ENCODE results near the gene HOXC6. TPM values are rescaled to one million over a fixed set of nuclear protein-coding genes. Genes with fewer than 3 reads are reported as not detected.

The HOXC6 gene
- total RNA-seq, 2 experiments from 2014 or later = not detected

GRCh38 chr12:53987787-53988230, 40.4 kb upstream of the HOXC6 start:
- CTCF ChIA-PET = interaction anchor here (1.4 to 1.6 kb wide), 2 partner anchors 18 to 229 kb away, joined by 4 to 5 read pairs; no protein-coding TSS in a partner anchor
- H3K36me3 ChIP-seq (ENCODE audit: insufficient read depth, low read length) = no peaks in the 10 kb centered on the region
- H3K9me3 Mint-ChIP-seq = no peaks in the 10 kb centered on the region
- DNase-seq (no peak), ATAC-seq (ENCODE audit: poor library complexity) (no peak)
- peaks cover 95% of the 10 kb centered on the region for H3K27me3 Mint-ChIP-seq
- no peak for TF ChIP-seq CTCF (IDR thresholded peaks at IDR 0.05)
- peaks cover 94 to 98% of the 10 kb centered on the region in 2 experiments for H3K27me3 ChIP-seq (ENCODE audit: control insufficient read depth in 1 of 2, insufficient read depth in 2 of 2, low read length in 2 of 2)
- POLR2A ChIA-PET = interaction anchor here (1.2 kb wide), 1 partner anchor 9 kb away, joined by 3 read pairs; no protein-coding TSS in a partner anchor
- intact Hi-C loops (cut with DNase I, micrococcal nuclease) = loop anchor here (2.0 to 5.0 kb wide), 3 partner anchors 36 to 197 kb away; partner anchors contain the start of gene HOXC12 (in 1 of the 2)
- peaks cover 47% of the 10 kb centered on the region for H3K4me1 ChIP-seq (ENCODE audit: insufficient read depth, low read length)
- H3K27ac Mint-ChIP-seq = no peak overlapping the region
- H3K4me1 Mint-ChIP-seq (ENCODE audit: low read depth) = peaks cover 32% of the 10 kb centered on the region
- H3K4me3 ChIP-seq (ENCODE audit: low read length) = no peak overlapping the region
- H3K4me3 Mint-ChIP-seq = no peak overlapping the region
- H3K27ac ChIP-seq (ENCODE audit: low read depth in 1 of 2, low read length in 2 of 2) = no peak overlapping the region
- peaks cover 11 to 50% of the 10 kb centered on the region in 2 experiments for H3K9me3 ChIP-seq (ENCODE audit: control insufficient read depth in 1 of 2, insufficient read depth in 1 of 2, low read length in 2 of 2)
- H3K36me3 Mint-ChIP-seq (ENCODE audit: low read depth) = no peaks in the 10 kb centered on the region

DNA sequence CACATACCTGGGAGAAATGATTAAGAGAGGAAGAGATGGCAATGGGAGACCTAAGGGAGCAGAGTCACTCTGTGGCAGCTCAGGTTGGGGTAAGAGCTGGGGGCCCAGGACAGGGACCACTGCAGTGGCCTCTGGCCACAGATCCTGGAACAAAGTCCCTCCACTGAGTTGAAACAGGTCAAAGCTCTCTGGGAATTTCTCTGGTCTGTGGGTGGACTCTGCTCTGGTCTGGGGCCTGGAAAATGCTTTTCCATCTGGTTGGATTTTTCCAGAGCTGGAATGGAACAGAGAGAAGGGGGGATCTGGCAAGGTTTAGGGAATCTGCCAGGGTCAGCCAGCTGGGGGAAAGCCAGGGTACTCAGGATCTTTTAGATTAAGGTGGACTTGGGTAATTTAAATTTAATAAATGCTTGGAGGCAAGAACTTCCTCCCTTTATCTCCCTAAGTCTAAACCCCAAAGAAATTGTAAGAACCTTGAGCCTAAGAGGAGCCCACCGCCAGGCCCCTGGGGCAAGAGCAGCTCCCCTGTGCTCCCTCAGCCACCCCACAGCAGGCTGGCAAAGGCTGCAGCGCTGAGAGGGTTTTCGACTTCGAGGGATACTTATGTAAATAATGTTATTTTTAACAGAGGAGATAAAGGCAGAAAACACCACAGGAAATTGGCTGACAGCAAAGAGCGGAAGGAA, 39.6 kb upstream of the HOXC6 start:
- intact Hi-C loops (cut with DNase I, micrococcal nuclease) = loop anchor here (2.0 to 5.0 kb wide), 3 partner anchors 36 to 198 kb away; partner anchors contain the start of gene HOXC12 (in 1 of the 2)
- Mint-ChIP-seq H3K27ac (no peak overlapping the region), H3K36me3 (ENCODE audit: low read depth) (no peaks in the 10 kb centered on the region), H3K27me3 (peaks cover 95% of the 10 kb centered on the region), H3K4me3 (peak overlapping the region; percentile 11), H3K9me3 (no peaks in the 10 kb centered on the region), H3K4me1 (ENCODE audit: low read depth) (peaks cover 32% of the 10 kb centered on the region)
- CTCF ChIA-PET = interaction anchor here (1.6 kb wide), 1 partner anchor 228 kb away, joined by 4 read pairs; no protein-coding TSS in a partner anchor
- Histone ChIP-seq H3K27me3 (ENCODE audit: control insufficient read depth in 1 of 2, insufficient read depth in 2 of 2, low read length in 2 of 2) (peaks cover 94 to 98% of the 10 kb centered on the region in 2 experiments), H3K4me3 (ENCODE audit: low read length) (no peak overlapping the region), H3K9me3 (ENCODE audit: control insufficient read depth in 1 of 2, insufficient read depth in 1 of 2, low read length in 2 of 2) (peaks cover 11 to 49% of the 10 kb centered on the region in 2 experiments), H3K36me3 (ENCODE audit: insufficient read depth, low read length) (no peaks in the 10 kb centered on the region), H3K27ac (ENCODE audit: low read depth in 1 of 2, low read length in 2 of 2) (no peak overlapping the region), H3K4me1 (ENCODE audit: insufficient read depth, low read length) (peaks cover 42% of the 10 kb centered on the region)
- ATAC-seq (ENCODE audit: poor library complexity) (no peak), DNase-seq (no peak)
- no peak for TF ChIP-seq CTCF (IDR thresholded peaks at IDR 0.05)
- POLR2A ChIA-PET = interaction anchor here (1.2 kb wide), 1 partner anchor 8 kb away, joined by 3 read pairs; no protein-coding TSS in a partner anchor

- Mint-ChIP-seq H3K9me3 (no peaks in the 10 kb centered on the region), H3K4me3 (peak overlapping the region; percentile 11), H3K36me3 (ENCODE audit: low read depth) (no peaks in the 10 kb centered on the region), H3K27me3 (peaks cover 98% of the 10 kb centered on the region), H3K4me1 (ENCODE audit: low read depth) (peaks cover 40% of the 10 kb centered on the region), H3K27ac (no peak overlapping the region)
- no peaks in the 10 kb centered on the region for H3K36me3 ChIP-seq (ENCODE audit: insufficient read depth, low read length)
- peak in 3 of 14 experiments; percentile 40 to 66 (median 62) for DNase-seq
- ATAC-seq (ENCODE audit: poor library complexity) = peak; percentile 26
- ChIA-PET CTCF (interaction anchor here (1.2 to 1.6 kb wide), 2 partner anchors 10 to 227 kb away, joined by 4 read pairs; no protein-coding TSS in a partner anchor), POLR2A (no interaction called here)
- no peak for TF ChIP-seq CTCF (IDR thresholded peaks at IDR 0.05)
- H3K9me3 ChIP-seq (ENCODE audit: control insufficient read depth in 1 of 2, insufficient read depth in 1 of 2, low read length in 2 of 2) = peaks cover 7 to 51% of the 10 kb centered on the region in 2 experiments
- no peak overlapping the region for H3K27ac ChIP-seq (ENCODE audit: low read depth in 1 of 2, low read length in 2 of 2)
- H3K4me1 ChIP-seq (ENCODE audit: insufficient read depth, low read length) = peaks cover 41% of the 10 kb centered on the region
- peaks cover 96 to 98% of the 10 kb centered on the region in 2 experiments for H3K27me3 ChIP-seq (ENCODE audit: control insufficient read depth in 1 of 2, insufficient read depth in 2 of 2, low read length in 2 of 2)
- H3K4me3 ChIP-seq (ENCODE audit: low read length) = no peak overlapping the region
- intact Hi-C loops (cut with DNase I, micrococcal nuclease) = loop anchor here (2.0 to 5.0 kb wide), 3 partner anchors 37 to 199 kb away; partner anchors contain the start of gene HOXC12 (in 1 of the 2)
Observed at GRCh38 chr12:53989227-53990113, 38.8 kb upstream of the HOXC6 start.

All from CD4-positive, alpha-beta T cell (primary cell).